ENCODE results near the gene NAT16. TPM values are rescaled to one million over a fixed set of nuclear protein-coding genes. Genes with fewer than 3 reads are reported as not detected.

The NAT16 gene
- total RNA-seq, 2 donors from 2014 or later, result 0.15 to 0.20 TPM

DNA sequence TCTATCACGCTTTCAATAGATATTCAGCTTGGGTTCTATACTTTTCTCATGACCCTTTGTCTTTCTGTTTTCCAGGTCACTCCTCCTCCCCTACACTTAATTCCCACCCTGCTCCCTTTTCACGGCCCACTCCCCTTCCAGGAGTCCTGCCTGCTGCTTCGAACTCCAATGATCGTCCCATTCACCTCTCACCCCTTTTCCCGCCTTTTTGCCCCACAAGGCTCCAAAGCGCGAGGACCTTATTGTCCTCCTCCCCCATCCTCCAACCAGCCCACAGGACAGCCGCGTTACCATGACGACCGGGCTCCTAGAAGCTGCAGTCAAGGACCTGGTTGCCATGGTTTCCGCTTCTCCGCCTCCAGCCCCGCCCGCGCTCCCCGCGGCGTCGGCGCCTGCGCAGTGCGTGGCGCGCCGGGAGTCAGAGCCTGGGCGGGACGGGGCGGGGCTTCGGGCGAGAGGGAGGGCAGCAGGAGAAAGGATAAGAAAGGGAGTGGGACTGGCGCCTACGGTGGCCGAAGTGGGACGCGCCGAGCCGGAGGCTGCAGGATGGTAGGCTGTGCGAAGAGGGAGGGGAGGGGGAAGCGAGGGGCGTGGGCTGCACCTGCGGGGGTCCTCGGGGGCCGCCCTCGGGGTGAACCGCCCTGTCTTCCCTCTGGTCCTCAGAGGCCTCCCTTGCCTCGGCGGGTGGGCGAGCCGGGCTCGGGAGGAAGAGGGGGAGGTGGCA lies 26.0 kb downstream of the NAT16 start, which contains the start of gene AP1S1:
TSS of gene AP1S1 (plus strand) at position 508 of the 724 bp plus-strand sequence. CDS start at position 547, 39 bp downstream.
- peak within 1 kb of the TSS; percentile 71 for H3K4me3 Mint-ChIP-seq
- no peak within 1 kb of the TSS for H3K27ac Mint-ChIP-seq
- H3K4me3 ChIP-seq (ENCODE audit: low read length), result peak within 1 kb of the TSS; percentile 84
- H3K27me3 ChIP-seq (ENCODE audit: control insufficient read depth, insufficient read depth, low read length, poor library complexity, severe bottlenecking), result no peaks in the 10 kb centered on the region
- peak; percentile 99 for DNase-seq
- TF ChIP-seq, protein P1, sequence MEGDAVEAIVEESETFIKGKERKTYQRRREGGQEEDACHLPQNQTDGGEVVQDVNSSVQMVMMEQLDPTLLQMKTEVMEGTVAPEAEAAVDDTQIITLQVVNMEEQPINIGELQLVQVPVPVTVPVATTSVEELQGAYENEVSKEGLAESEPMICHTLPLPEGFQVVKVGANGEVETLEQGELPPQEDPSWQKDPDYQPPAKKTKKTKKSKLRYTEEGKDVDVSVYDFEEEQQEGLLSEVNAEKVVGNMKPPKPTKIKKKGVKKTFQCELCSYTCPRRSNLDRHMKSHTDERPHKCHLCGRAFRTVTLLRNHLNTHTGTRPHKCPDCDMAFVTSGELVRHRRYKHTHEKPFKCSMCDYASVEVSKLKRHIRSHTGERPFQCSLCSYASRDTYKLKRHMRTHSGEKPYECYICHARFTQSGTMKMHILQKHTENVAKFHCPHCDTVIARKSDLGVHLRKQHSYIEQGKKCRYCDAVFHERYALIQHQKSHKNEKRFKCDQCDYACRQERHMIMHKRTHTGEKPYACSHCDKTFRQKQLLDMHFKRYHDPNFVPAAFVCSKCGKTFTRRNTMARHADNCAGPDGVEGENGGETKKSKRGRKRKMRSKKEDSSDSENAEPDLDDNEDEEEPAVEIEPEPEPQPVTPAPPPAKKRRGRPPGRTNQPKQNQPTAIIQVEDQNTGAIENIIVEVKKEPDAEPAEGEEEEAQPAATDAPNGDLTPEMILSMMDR (conservative IDR thresholded peaks at IDR 0.05), result no peak
- H3K36me3 Mint-ChIP-seq (ENCODE audit: low read depth), result peaks cover 10% of the 10 kb centered on the region
- H3K4me1 ChIP-seq (ENCODE audit: control insufficient read depth, insufficient read depth, low read length), result no peaks in the 10 kb centered on the region
- H3K9ac ChIP-seq (ENCODE audit: extremely low read depth, low read length, poor library complexity, severe bottlenecking), result peak within 1 kb of the TSS; percentile 32
- no peaks in the 10 kb centered on the region for H3K9me3 ChIP-seq (ENCODE audit: control insufficient read depth, low read length)
- WGBS, 2 experiments (ENCODE audit: insufficient coverage in 1 of 2, insufficient read length in 1 of 2), result 3 to 9% methylated on average over 12 to 51 of the region's 51 CpGs
- H3K27me3 Mint-ChIP-seq (ENCODE audit: insufficient read depth), result peaks cover 16% of the 10 kb centered on the region
- no peak within 1 kb of the TSS for H3K27ac ChIP-seq (ENCODE audit: low read depth, low read length)
- H3K9me3 Mint-ChIP-seq, result peaks cover 3% of the 10 kb centered on the region
- peaks cover 7% of the 10 kb centered on the region for H3K36me3 ChIP-seq (ENCODE audit: control insufficient read depth, insufficient read depth, low read length)
- peaks cover 7% of the 10 kb centered on the region for H3K4me1 Mint-ChIP-seq

DNA sequence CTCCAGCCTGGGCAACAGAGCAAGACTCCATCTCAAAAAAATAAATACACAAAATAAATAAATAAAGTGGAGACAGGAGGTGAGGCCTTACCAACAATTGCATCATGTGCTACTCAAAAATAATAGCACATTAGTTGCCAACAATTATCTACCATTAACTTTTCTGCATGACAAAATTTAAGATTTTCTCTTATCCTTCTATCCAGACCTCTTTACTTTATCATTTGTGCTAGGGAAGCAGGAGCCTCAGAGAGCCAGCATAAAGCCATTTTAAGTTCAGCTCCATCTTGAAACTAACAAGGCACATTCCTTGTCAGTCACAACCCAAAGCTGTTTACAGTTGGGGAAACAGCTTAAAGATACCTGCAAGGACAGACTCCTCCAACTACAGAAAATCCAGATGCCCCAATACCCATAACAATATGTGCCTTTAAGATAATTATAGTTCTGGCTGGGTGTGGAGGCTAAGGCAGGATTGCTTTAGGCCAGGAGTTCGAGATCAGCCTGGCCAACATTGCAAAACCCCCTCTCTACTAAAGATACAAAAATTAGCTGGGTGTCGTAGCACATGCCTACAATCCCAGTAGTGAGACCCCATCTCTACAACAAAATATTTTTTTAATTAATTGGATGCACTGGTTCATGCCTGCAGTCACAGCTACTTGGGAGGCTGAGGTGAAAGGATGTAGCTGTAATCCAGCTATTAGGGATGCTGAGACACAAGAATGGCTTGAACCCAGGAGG lies 28.0 kb downstream of the NAT16 start:
- Histone ChIP-seq H3K9me3 (ENCODE audit: control insufficient read depth, low read length) (no peaks in the 10 kb centered on the region), H3K4me1 (ENCODE audit: control insufficient read depth, insufficient read depth, low read length) (no peaks in the 10 kb centered on the region), H3K4me3 (ENCODE audit: low read length) (no peak overlapping the region), H3K27me3 (ENCODE audit: control insufficient read depth, insufficient read depth, low read length, poor library complexity, severe bottlenecking) (no peaks in the 10 kb centered on the region), H3K27ac (ENCODE audit: low read depth, low read length) (no peak overlapping the region), H3K9ac (ENCODE audit: extremely low read depth, low read length, poor library complexity, severe bottlenecking) (no peak overlapping the region), H3K36me3 (ENCODE audit: control insufficient read depth, insufficient read depth, low read length) (no peaks in the 10 kb centered on the region)
- no peak for DNase-seq
- H3K36me3 Mint-ChIP-seq (ENCODE audit: low read depth), result peaks cover under 1% of the 10 kb centered on the region
- WGBS, 2 experiments (ENCODE audit: insufficient coverage in 1 of 2, insufficient read length in 1 of 2), result 95% methylated on average over 2 of the region's 2 CpGs; no CpG with 5 or more reads in 1 of the 2 experiments
- H3K27me3 Mint-ChIP-seq (ENCODE audit: insufficient read depth), result peaks cover 17% of the 10 kb centered on the region
- no peak overlapping the region for H3K4me3 Mint-ChIP-seq
- H3K27ac Mint-ChIP-seq, result no peak overlapping the region
- peaks cover 3% of the 10 kb centered on the region for H3K9me3 Mint-ChIP-seq
- peaks cover 7% of the 10 kb centered on the region for H3K4me1 Mint-ChIP-seq
- TF ChIP-seq, protein P1 (conservative IDR thresholded peaks at IDR 0.05), result no peak

DNA sequence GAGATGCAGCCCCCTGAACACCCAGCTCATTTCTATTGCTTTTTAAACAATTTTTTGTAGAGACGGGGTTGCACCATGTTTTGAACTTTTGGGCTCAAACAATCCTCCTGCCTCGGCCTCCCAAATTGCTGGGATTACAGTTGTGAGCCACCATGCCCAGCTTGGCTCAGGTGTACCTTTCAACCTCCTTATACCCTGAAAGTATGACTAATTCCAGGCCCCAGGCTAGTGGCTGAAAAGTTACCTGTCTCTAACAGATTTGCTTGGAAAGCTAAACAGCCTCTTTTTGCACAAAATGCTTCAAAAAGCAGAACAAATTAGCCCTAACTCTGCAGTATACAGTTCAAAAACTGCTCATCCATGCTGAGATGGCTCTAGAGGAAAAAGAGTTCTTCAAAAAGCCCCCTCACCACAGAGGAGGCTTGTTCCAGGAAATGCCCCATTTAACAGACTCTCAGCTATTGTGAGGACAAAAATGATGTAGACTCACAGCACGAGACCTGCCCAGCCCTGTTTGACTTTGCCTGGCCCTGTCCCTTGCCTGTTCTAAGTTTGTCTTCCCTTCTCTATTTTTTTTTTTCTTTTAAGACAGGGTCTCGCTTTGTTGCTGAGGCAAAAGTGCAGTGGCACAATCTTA lies 39.2 kb downstream of the NAT16 start:
- TF ChIP-seq, protein P1 (conservative IDR thresholded peaks at IDR 0.05), result no peak
- H3K27ac Mint-ChIP-seq, result no peak overlapping the region
- Histone ChIP-seq H3K27me3 (ENCODE audit: control insufficient read depth, insufficient read depth, low read length, poor library complexity, severe bottlenecking) (peaks cover 8% of the 10 kb centered on the region), H3K9ac (ENCODE audit: extremely low read depth, low read length, poor library complexity, severe bottlenecking) (no peak overlapping the region), H3K4me1 (ENCODE audit: control insufficient read depth, insufficient read depth, low read length) (no peaks in the 10 kb centered on the region), H3K27ac (ENCODE audit: low read depth, low read length) (no peak overlapping the region), H3K9me3 (ENCODE audit: control insufficient read depth, low read length) (no peaks in the 10 kb centered on the region), H3K4me3 (ENCODE audit: low read length) (no peak overlapping the region), H3K36me3 (ENCODE audit: control insufficient read depth, insufficient read depth, low read length) (no peaks in the 10 kb centered on the region)
- 88 to 93% methylated on average over 4 of the region's 4 CpGs for WGBS, 2 experiments (ENCODE audit: insufficient coverage in 1 of 2, insufficient read length in 1 of 2)
- peaks cover 6% of the 10 kb centered on the region for H3K4me1 Mint-ChIP-seq
- H3K9me3 Mint-ChIP-seq, result no peaks in the 10 kb centered on the region
- no peak for DNase-seq
- H3K27me3 Mint-ChIP-seq (ENCODE audit: insufficient read depth), result peaks cover 9% of the 10 kb centered on the region
- no peaks in the 10 kb centered on the region for H3K36me3 Mint-ChIP-seq (ENCODE audit: low read depth)
- H3K4me3 Mint-ChIP-seq, result no peak overlapping the region

Measured in endodermal cell (in vitro differentiated cells).